Trophoblast cell (in vitro differentiated cells and primary cell): ENCODE results near the gene USP48.
A peak's percentile ranks its signal among the peaks of the same experiment; 100 is the strongest.

Experiments
- DNase-seq, 2 donors: peaks; one replicate each; pipeline ENCODE4 v3.0.0-alpha.2; 2016
- H2AFZ ChIP-seq: 2 replicates; pipeline ENCODE4 v1.6.1; 2013; ENCODE audit warnings: low read length, moderate library complexity, mild to moderate bottlenecking; ENCODE audit not compliant: insufficient read depth, poor library complexity
- H2AK5ac ChIP-seq: 2 replicates; pipeline ENCODE4 v1.6.1; 2013; ENCODE audit warnings: mild to moderate bottlenecking, low read length
- H2BK120ac ChIP-seq: 2 replicates; pipeline ENCODE4 v1.6.1; 2013; ENCODE audit warnings: low read length, mild to moderate bottlenecking, moderate library complexity; ENCODE audit not compliant: insufficient read depth, poor library complexity
- H2BK12ac ChIP-seq: 2 replicates; pipeline ENCODE4 v1.6.1; 2013; ENCODE audit warnings: mild to moderate bottlenecking, low read length, moderate library complexity
- H2BK5ac ChIP-seq: 2 replicates; pipeline ENCODE4 v1.6.1; 2013; ENCODE audit warnings: low read length, low read depth, moderate library complexity, mild to moderate bottlenecking; ENCODE audit not compliant: poor library complexity
- H3K14ac ChIP-seq: 2 replicates; pipeline ENCODE4 v1.6.1; 2013; ENCODE audit warnings: mild to moderate bottlenecking, low read length
- H3K18ac ChIP-seq: 2 replicates; pipeline ENCODE4 v1.6.1; 2013; ENCODE audit warnings: mild to moderate bottlenecking, low read length
- H3K23ac ChIP-seq: 2 replicates; pipeline ENCODE4 v1.6.1; 2013; ENCODE audit warnings: low read length
- H3K27ac ChIP-seq: 2 replicates; pipeline ENCODE4 v1.5.1; 2013; ENCODE audit warnings: low read depth, mild to moderate bottlenecking, inconsistent platforms, low read length, moderate library complexity
- H3K27me3 ChIP-seq: 2 replicates; pipeline ENCODE4 v1.6.1; 2013; ENCODE audit warnings: inconsistent platforms, mild to moderate bottlenecking, low read length, moderate library complexity; ENCODE audit not compliant: insufficient read depth
- H3K36me3 ChIP-seq, 2 experiments: 1 replicate in 1 of 2; 2 replicates in 1 of 2; pipeline ENCODE4 v1.6.1; 2013; ENCODE audit warnings: low read length in 2 of 2, mild to moderate bottlenecking in 2 of 2, moderate library complexity in 1 of 2; ENCODE audit not compliant: insufficient read depth in 2 of 2, control insufficient read depth in 1 of 2
- H3K4ac ChIP-seq: 2 replicates; pipeline ENCODE4 v1.6.1; 2013; ENCODE audit warnings: low read depth, mild to moderate bottlenecking, low read length, moderate library complexity
- H3K4me1 ChIP-seq, 2 experiments: 1 replicate in 1 of 2; 2 replicates in 1 of 2; pipeline ENCODE4 v1.6.1; 2013; ENCODE audit warnings: low read length in 2 of 2, mild to moderate bottlenecking in 2 of 2, moderate library complexity in 1 of 2; ENCODE audit not compliant: insufficient read depth in 2 of 2, control insufficient read depth in 1 of 2
- H3K4me2 ChIP-seq: 2 replicates; pipeline ENCODE4 v1.6.1; 2013; ENCODE audit warnings: inconsistent platforms, mild to moderate bottlenecking, low read length, moderate library complexity
- H3K4me3 ChIP-seq: 2 replicates; pipeline ENCODE4 v1.5.1; 2013; ENCODE audit warnings: mild to moderate bottlenecking, low read depth, low read length, inconsistent platforms
- H3K79me1 ChIP-seq: one replicate; pipeline ENCODE4 v1.6.1; 2013; ENCODE audit warnings: low read length
- H3K79me2 ChIP-seq: 2 replicates; pipeline ENCODE4 v1.6.1; 2013; ENCODE audit warnings: low read length, mild to moderate bottlenecking; ENCODE audit not compliant: control insufficient read depth, insufficient read depth, poor library complexity
- H3K9ac ChIP-seq: 2 replicates; pipeline ENCODE4 v1.6.1; 2013; ENCODE audit warnings: mild to moderate bottlenecking, low read length
- H3K9me3 ChIP-seq: 2 replicates; pipeline ENCODE4 v1.6.1; 2013; ENCODE audit warnings: low read depth, mild to moderate bottlenecking, control low read depth, inconsistent platforms, low read length; ENCODE audit not compliant: insufficient read depth
- H4K12ac ChIP-seq: 2 replicates; pipeline ENCODE4 v1.6.1; 2013; ENCODE audit warnings: low read depth, mild to moderate bottlenecking, low read length, moderate library complexity
- H4K8ac ChIP-seq: 2 replicates; pipeline ENCODE4 v1.6.1; 2013; ENCODE audit warnings: low read depth, mild to moderate bottlenecking, low read length, moderate library complexity
- H4K91ac ChIP-seq: one replicate; pipeline ENCODE4 v1.6.1; 2013; ENCODE audit warnings: low read depth, mild to moderate bottlenecking, low read length, moderate library complexity
- WGBS: extraction: QIAGEN DNeasy Blood & Tissue Kit; methylation state at CpG from one replicate; pipeline ENCODE4 v1.1.7; 2013; ENCODE audit warnings: missing lambda C conversion rate; ENCODE audit not compliant: insufficient read length, insufficient coverage; ENCODE audit errors: extremely low coverage; 5-methylcytosine and 5-hydroxymethylcytosine counted together

Gene USP48

GRCh38 chr1:21650400-21650799 is 132.5 kb downstream of the USP48 start:
- H3K79me1 ChIP-seq, result no peaks in the 10 kb centered on the region
- no peak overlapping the region for H3K14ac ChIP-seq
- no peaks in the 10 kb centered on the region for H3K36me3 ChIP-seq
- H2BK12ac ChIP-seq, result no peak overlapping the region
- H2AFZ ChIP-seq, result no peak overlapping the region
- H3K4me2 ChIP-seq, result no peak overlapping the region
- H3K9me3 ChIP-seq, result peaks cover 5% of the 10 kb centered on the region
- H3K4ac ChIP-seq, result no peak overlapping the region
- peaks cover 3 to 5% of the 10 kb centered on the region in 2 experiments for H3K4me1 ChIP-seq
- H2BK5ac ChIP-seq, result no peak overlapping the region
- no CpG with 5 or more reads among the region's 9 CpGs for WGBS
- H4K91ac ChIP-seq, result no peak overlapping the region
- no peak overlapping the region for H2BK120ac ChIP-seq
- no peak overlapping the region for H3K9ac ChIP-seq
- no peak overlapping the region for H4K8ac ChIP-seq
- DNase-seq, result no peak
- H3K27ac ChIP-seq, result no peak overlapping the region
- no peaks in the 10 kb centered on the region for H3K79me2 ChIP-seq
- no peak overlapping the region for H2AK5ac ChIP-seq
- no peak overlapping the region for H3K23ac ChIP-seq
- H4K12ac ChIP-seq, result no peak overlapping the region
- no peak overlapping the region for H3K4me3 ChIP-seq
- peaks cover 21% of the 10 kb centered on the region for H3K27me3 ChIP-seq
- H3K18ac ChIP-seq, result no peak overlapping the region

GRCh38 chr1:21649315-21649714 is 133.6 kb downstream of the USP48 start:
- H2AK5ac ChIP-seq, result no peak overlapping the region
- no peak overlapping the region for H3K4me3 ChIP-seq
- H2AFZ ChIP-seq, result no peak overlapping the region
- H3K9ac ChIP-seq, result no peak overlapping the region
- no peak overlapping the region for H4K8ac ChIP-seq
- H2BK12ac ChIP-seq, result no peak overlapping the region
- H3K9me3 ChIP-seq, result peaks cover 3% of the 10 kb centered on the region
- no peak overlapping the region for H2BK5ac ChIP-seq
- WGBS, result no CpG with 5 or more reads among the region's 2 CpGs
- no peaks in the 10 kb centered on the region for H3K79me1 ChIP-seq
- no peak overlapping the region for H3K27ac ChIP-seq
- no peak overlapping the region for H4K91ac ChIP-seq
- H3K79me2 ChIP-seq, result no peaks in the 10 kb centered on the region
- H4K12ac ChIP-seq, result no peak overlapping the region
- no peak overlapping the region for H3K4ac ChIP-seq
- peaks cover 3 to 5% of the 10 kb centered on the region in 2 experiments for H3K4me1 ChIP-seq
- no peak overlapping the region for H2BK120ac ChIP-seq
- H3K36me3 ChIP-seq, result no peaks in the 10 kb centered on the region
- no peak overlapping the region for H3K18ac ChIP-seq
- peaks cover 21% of the 10 kb centered on the region for H3K27me3 ChIP-seq
- H3K14ac ChIP-seq, result no peak overlapping the region
- H3K4me2 ChIP-seq, result no peak overlapping the region
- no peak for DNase-seq
- H3K23ac ChIP-seq, result no peak overlapping the region

GRCh38 chr1:21648791-21649190 is 134.2 kb downstream of the USP48 start:
- Histone ChIP-seq H3K4me3 (no peak overlapping the region), H2AK5ac (no peak overlapping the region), H3K9ac (no peak overlapping the region), H3K4me1 (peaks cover 3 to 5% of the 10 kb centered on the region in 2 experiments), H2AFZ (no peak overlapping the region), H3K79me2 (no peaks in the 10 kb centered on the region), H4K91ac (no peak overlapping the region), H3K9me3 (peaks cover 3% of the 10 kb centered on the region), H2BK12ac (no peak overlapping the region), H3K79me1 (no peaks in the 10 kb centered on the region), H3K4ac (no peak overlapping the region), H3K4me2 (no peak overlapping the region), H3K27ac (no peak overlapping the region), H4K8ac (no peak overlapping the region), H3K27me3 (peaks cover 21% of the 10 kb centered on the region), H4K12ac (no peak overlapping the region), H3K18ac (no peak overlapping the region), H3K23ac (no peak overlapping the region), H2BK5ac (no peak overlapping the region), H3K36me3 (no peaks in the 10 kb centered on the region), H3K14ac (no peak overlapping the region), H2BK120ac (no peak overlapping the region)
- no CpG with 5 or more reads among the region's 10 CpGs for WGBS
- DNase-seq, result no peak

GRCh38 chr1:21648352-21648730 is 134.6 kb downstream of the USP48 start:
- H3K9ac ChIP-seq, result no peak overlapping the region
- peaks cover 3 to 5% of the 10 kb centered on the region in 2 experiments for H3K4me1 ChIP-seq
- no peak overlapping the region for H3K14ac ChIP-seq
- no peak overlapping the region for H2BK12ac ChIP-seq
- no peak overlapping the region for H2AFZ ChIP-seq
- H3K9me3 ChIP-seq, result peaks cover 3% of the 10 kb centered on the region
- no peak overlapping the region for H4K91ac ChIP-seq
- no peak overlapping the region for H4K12ac ChIP-seq
- no peak overlapping the region for H3K4me3 ChIP-seq
- H3K79me1 ChIP-seq, result no peaks in the 10 kb centered on the region
- H3K36me3 ChIP-seq, result no peaks in the 10 kb centered on the region
- WGBS, result no CpG with 5 or more reads among the region's 4 CpGs
- H3K4ac ChIP-seq, result no peak overlapping the region
- DNase-seq, result no peak
- no peak overlapping the region for H3K23ac ChIP-seq
- no peak overlapping the region for H4K8ac ChIP-seq
- no peak overlapping the region for H3K18ac ChIP-seq
- H2BK5ac ChIP-seq, result no peak overlapping the region
- peak overlapping the region; percentile 23 for H3K4me2 ChIP-seq
- no peak overlapping the region for H3K27ac ChIP-seq
- H2AK5ac ChIP-seq, result no peak overlapping the region
- H3K27me3 ChIP-seq, result peaks cover 21% of the 10 kb centered on the region
- H2BK120ac ChIP-seq, result no peak overlapping the region
- no peaks in the 10 kb centered on the region for H3K79me2 ChIP-seq
